Kasumi-1 (cell line): Measurements from ENCODE around the gene CYTIP.

Source experiments
- DNase-seq, 2 experiments: peaks; one replicate each; lab custom pipeline; 2025; lab: John Stamatoyannopoulos, UW

CYTIP gene

GRCh38 chr2:157443795-157444640 lies at the start of gene CYTIP:
TSS of gene CYTIP (minus strand) at chr2:157444089. CDS start at chr2:157444020, 69 bp downstream.
- DNase-seq: peak; percentile 92

- peak; percentile 76 to 90 for DNase-seq
Measured at GRCh38 chr2:157492189-157492773, 48.4 kb upstream of the CYTIP start.

GRCh38 chr2:157489983-157490382 lies 46.1 kb upstream of the CYTIP start:
- DNase-seq: no peak

GRCh38 chr2:157488877-157489276 lies 45.0 kb upstream of the CYTIP start:
- no peak for DNase-seq

GRCh38 chr2:157487747-157488146 lies 43.9 kb upstream of the CYTIP start:
- no peak for DNase-seq

GRCh38 chr2:157487271-157487610 lies 43.4 kb upstream of the CYTIP start:
- DNase-seq: no peak

GRCh38 chr2:157486596-157487270 lies 42.8 kb upstream of the CYTIP start:
- no peak for DNase-seq

GRCh38 chr2:157480182-157480961 lies 36.5 kb upstream of the CYTIP start:
- DNase-seq: no peak

GRCh38 chr2:157479081-157480027 lies 35.5 kb upstream of the CYTIP start:
- peak in 1 of 2 experiments; percentile 22 for DNase-seq

- DNase-seq: no peak
Measured at GRCh38 chr2:157477919-157478318, 34.0 kb upstream of the CYTIP start.

GRCh38 chr2:157476953-157477709 lies 33.2 kb upstream of the CYTIP start:
- no peak for DNase-seq

- no peak for DNase-seq
Measured at GRCh38 chr2:157475722-157476390, 32.0 kb upstream of the CYTIP start.

GRCh38 chr2:157473581-157473980 lies 29.7 kb upstream of the CYTIP start:
- no peak for DNase-seq

GRCh38 chr2:157471078-157471477 lies 27.2 kb upstream of the CYTIP start:
- peak in 1 of 2 experiments; percentile 21 for DNase-seq

GRCh38 chr2:157470321-157470720 lies 26.4 kb upstream of the CYTIP start:
- DNase-seq: no peak

- DNase-seq: no peak
Measured at GRCh38 chr2:157469726-157470125, 25.8 kb upstream of the CYTIP start.

GRCh38 chr2:157468931-157469708 lies 25.2 kb upstream of the CYTIP start:
- peak; percentile 94 to 96 for DNase-seq

- DNase-seq: no peak
Measured at GRCh38 chr2:157466764-157467163, 22.9 kb upstream of the CYTIP start.

- DNase-seq: no peak
Measured at GRCh38 chr2:157465554-157465953, 21.7 kb upstream of the CYTIP start.
